Activated CD8-positive, alpha-beta T cell treated with anti-CD3 and anti-CD28 coated beads, Interleukin-2, amount 10 ng/mL, durations not matched to agents 7 days and 5 days (primary cell): ENCODE data around the gene KIAA1614. TPM values are rescaled to one million over a fixed set of nuclear protein-coding genes. Genes with fewer than 3 reads are reported as not detected.
A peak's percentile ranks its signal among the peaks of the same experiment; 100 is the strongest.

ENCODE experiments used
- ATAC-seq: fragments of 150-1000 bp; cut with Tn5 transposase; one replicate; pipeline ENCODE4 v1.10.0; 2021; ENCODE audit warnings: moderate library complexity
- CTCF ChIA-PET: fragments of 350-600 bp; sonication (Branson Sonifier 250); formaldehyde crosslinking; loops from one replicate; lab custom pipeline; 2021; ENCODE audit warnings: antibody characterized with exemption; lab: Charles Lee
- POLR2A ChIA-PET: fragments of 350-600 bp; sonication (Branson Sonifier 250); formaldehyde crosslinking; loops from one replicate; lab custom pipeline; 2021; ENCODE audit warnings: antibody characterized with exemption; lab: Charles Lee
- DNase-seq: peaks from one replicate; pipeline ENCODE4 v3.0.0-alpha.2; 2020
- H3K27ac Mint-ChIP-seq: one replicate; pipeline ENCODE4 v1.8.0; 2021; ENCODE audit warnings: mild to moderate bottlenecking, mixed read lengths
- H3K27me3 Mint-ChIP-seq: one replicate; pipeline ENCODE4 v1.8.0; 2021; ENCODE audit warnings: low read depth, mixed read lengths
- H3K36me3 Mint-ChIP-seq: one replicate; pipeline ENCODE4 v1.8.0; 2021; ENCODE audit warnings: low read depth, mixed read lengths
- H3K4me1 Mint-ChIP-seq: one replicate; pipeline ENCODE4 v1.8.0; 2021; ENCODE audit warnings: low read depth, mixed read lengths
- H3K4me3 Mint-ChIP-seq: one replicate; pipeline ENCODE4 v1.8.0; 2021; ENCODE audit warnings: mild to moderate bottlenecking, mixed read lengths
- H3K9me3 Mint-ChIP-seq: one replicate; pipeline ENCODE4 v1.8.0; 2022; ENCODE audit warnings: mixed read lengths; ENCODE audit not compliant: insufficient read depth
- total RNA-seq, 2 experiments: library from RNA; stranded (reverse); gene quantifications; one replicate each; pipeline ENCODE4 v1.2.3, GENCODE V29; 2021

The KIAA1614 gene
- total RNA-seq, 2 experiments from 2014 or later = 0.13 to 0.21 TPM

GRCh38 chr1:180911640-180912191, 981 bp upstream of the KIAA1614 start:
- Mint-ChIP-seq H3K4me1 (peaks cover 8% of the 10 kb centered on the region), H3K27ac (no peak overlapping the region), H3K27me3 (peaks cover 32% of the 10 kb centered on the region), H3K4me3 (peak overlapping the region; percentile 63), H3K36me3 (no peaks in the 10 kb centered on the region), H3K9me3 (no peaks in the 10 kb centered on the region)
- ATAC-seq = no peak
- ChIA-PET CTCF (no interaction called here), POLR2A (no interaction called here)
- no peak for DNase-seq

DNA sequence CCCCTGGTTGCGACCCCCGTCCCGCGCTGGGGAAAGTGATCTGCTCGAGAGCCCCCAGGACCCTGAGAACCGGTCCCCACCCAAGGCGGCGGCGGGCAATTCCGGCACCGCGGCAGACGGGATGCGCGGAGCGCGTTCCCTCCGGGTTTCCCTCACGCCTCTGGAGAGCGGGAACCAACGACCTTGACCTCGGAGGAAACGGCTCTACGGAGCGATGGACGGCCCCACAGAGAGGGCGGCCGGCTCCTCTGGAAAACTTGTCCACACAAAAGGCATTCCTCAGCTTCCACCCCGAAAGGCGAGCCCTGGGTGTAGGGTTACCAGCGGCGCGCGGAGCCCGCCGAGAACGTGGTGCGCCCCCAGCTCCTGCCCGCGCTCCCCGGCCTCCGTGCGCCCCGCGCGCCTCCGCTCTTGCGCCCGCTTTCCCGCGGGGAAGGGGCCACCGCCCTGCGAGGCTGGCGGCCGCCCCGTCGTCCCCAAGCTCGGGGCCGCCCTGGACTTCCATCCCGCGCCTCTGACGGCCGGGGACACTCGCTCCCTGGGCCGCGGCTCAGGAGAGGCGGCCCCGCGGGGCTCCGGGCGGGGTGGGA, 391 bp upstream of the KIAA1614 start:
- Mint-ChIP-seq H3K4me3 (peak overlapping the region; percentile 63), H3K9me3 (no peaks in the 10 kb centered on the region), H3K27ac (no peak overlapping the region), H3K4me1 (peaks cover 8% of the 10 kb centered on the region), H3K36me3 (no peaks in the 10 kb centered on the region), H3K27me3 (peaks cover 32% of the 10 kb centered on the region)
- ATAC-seq (peak; percentile 29), DNase-seq (no peak)
- ChIA-PET POLR2A (no interaction called here), CTCF (no interaction called here)

DNA sequence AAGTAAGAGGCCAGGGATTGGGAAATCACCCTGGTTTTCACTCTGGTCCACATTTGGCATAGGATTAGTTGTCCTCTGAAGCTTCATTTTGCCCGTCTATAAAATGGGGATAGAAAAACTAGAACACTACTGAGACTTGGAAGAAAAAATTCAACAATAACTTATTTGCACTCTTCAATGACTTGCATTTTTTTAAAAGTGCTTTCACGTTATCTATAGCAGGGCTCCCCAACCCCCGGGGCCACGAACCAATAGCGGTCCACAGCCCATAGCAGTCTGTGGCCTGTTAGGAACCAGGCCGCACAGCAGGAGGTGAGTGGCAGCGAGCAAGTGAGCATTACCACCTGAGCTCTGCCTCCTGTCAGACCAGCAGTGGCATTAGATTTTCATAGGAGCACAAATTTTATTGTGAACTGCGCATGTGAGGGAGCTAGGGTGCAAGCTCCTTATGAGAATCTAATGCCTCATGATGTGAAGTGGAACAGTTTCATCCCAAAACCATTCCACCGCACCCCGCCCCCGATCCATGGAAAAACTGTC, 2.8 kb downstream of the KIAA1614 start:
- DNase-seq (no peak), ATAC-seq (no peak)
- no peaks in the 10 kb centered on the region for H3K9me3 Mint-ChIP-seq
- no peak overlapping the region for H3K4me3 Mint-ChIP-seq
- ChIA-PET POLR2A (no interaction called here), CTCF (no interaction called here)
- H3K4me1 Mint-ChIP-seq = peaks cover 5% of the 10 kb centered on the region
- no peak overlapping the region for H3K27ac Mint-ChIP-seq
- peaks cover 34% of the 10 kb centered on the region for H3K27me3 Mint-ChIP-seq
- H3K36me3 Mint-ChIP-seq = no peaks in the 10 kb centered on the region

DNA sequence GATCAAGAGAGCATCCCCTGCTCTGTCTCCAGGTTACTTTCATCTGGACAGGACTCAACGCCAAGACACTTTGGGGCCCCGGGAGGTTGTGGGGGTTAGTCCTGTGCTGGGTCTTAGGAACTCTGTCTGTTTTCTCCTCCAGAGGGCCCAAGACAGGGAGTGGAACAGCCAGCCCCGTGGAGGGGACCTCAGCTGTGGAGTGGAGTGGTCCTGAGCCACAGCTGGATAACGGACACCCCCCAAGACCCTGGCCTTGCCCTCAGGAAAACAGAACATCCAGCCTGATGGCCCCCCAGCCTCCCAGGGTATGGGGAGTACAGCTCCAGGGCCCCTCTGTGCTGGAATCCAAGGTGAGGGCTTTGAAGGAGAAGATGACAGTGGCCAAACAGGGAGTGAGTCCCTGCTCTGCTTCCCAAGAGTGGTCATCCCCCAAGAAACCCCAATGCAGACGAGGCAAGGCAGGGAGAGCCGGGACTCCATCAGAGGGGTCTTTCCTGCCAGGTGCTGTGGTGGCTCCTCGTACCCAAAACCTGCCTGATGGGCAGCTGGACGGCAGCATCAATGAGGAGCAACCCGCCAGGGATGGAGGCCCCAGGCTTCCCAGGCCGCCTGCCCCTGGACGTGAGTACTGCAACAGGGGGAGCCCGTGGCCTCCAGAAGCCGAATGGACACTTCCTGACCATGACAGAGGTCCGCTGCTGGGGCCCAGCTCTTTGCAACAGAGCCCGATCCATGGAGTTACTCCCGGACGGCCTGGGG, 3.5 kb downstream of the KIAA1614 start:
- no peak overlapping the region for H3K4me3 Mint-ChIP-seq
- ATAC-seq (no peak), DNase-seq (no peak)
- CTCF ChIA-PET = no interaction called here
- no peaks in the 10 kb centered on the region for H3K9me3 Mint-ChIP-seq
- H3K27me3 Mint-ChIP-seq = peaks cover 32% of the 10 kb centered on the region
- H3K4me1 Mint-ChIP-seq = peaks cover 5% of the 10 kb centered on the region
- no peaks in the 10 kb centered on the region for H3K36me3 Mint-ChIP-seq
- H3K27ac Mint-ChIP-seq = no peak overlapping the region
- POLR2A ChIA-PET = no interaction called here

DNA sequence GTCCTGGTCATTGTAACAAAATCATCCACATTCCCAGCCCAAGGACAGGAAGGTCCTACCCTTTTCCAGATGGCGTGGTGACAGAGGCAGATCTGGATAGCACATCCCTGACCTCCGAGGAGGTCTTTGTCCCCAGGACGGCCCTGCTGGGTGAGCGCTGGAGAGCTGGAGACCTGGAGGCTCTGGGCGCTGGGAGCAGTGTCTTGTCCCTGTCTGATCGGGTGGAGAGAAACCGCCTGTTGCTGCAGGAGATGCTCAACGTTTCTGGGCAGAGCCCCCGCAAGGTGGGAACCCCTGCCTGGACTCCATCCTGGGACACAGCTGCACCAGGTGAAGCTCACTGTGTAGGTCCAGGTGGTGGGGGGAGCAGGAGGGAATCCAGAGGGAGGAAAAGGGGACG, 4.1 kb downstream of the KIAA1614 start:
- DNase-seq = no peak
- Mint-ChIP-seq H3K27me3 (peaks cover 26% of the 10 kb centered on the region), H3K9me3 (no peaks in the 10 kb centered on the region), H3K4me1 (peaks cover 5% of the 10 kb centered on the region), H3K27ac (no peak overlapping the region), H3K4me3 (no peak overlapping the region), H3K36me3 (no peaks in the 10 kb centered on the region)
- ChIA-PET CTCF (interaction anchor here (1.0 to 1.1 kb wide), 2 partner anchors 35 to 401 kb away, joined by 5 read pairs; no protein-coding TSS in a partner anchor), POLR2A (no interaction called here)
- ATAC-seq = no peak

DNA sequence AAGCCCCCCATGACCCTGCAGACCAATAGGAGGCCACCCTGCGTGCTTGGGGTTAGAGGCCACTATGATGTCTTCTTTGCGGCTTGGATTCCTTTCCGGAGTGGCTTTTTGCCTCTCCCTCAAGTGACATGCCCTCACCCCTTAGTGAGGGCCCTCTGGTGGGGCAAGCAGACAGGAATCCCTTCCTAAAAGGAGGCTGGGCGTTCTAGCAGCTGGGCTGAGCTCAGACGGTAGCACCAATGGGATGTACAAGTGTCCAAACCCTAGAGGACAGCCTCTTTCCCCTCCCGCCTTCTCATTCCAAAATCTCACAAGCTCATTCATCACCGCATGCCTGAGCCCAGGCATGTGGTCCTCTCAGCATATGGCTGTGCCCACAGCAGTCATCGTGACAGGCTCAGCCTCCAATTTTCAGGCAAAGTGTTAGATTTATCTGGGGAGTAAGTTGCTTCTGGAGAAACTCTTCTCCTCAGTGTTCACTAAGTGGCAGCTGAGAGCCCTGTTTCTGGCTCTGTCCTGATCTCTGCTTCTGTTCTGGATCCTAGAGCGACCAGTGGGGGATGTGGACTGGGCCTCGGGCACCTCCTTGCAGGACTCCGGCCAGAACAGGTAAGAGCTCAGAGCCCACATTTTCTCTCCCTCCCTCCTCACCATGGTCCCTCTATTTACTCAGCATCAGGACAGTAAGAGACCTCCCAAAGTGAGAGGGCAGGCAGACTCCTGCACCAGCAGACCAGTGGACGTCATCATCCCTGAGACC, 4.8 kb downstream of the KIAA1614 start:
- Mint-ChIP-seq H3K4me3 (no peak overlapping the region), H3K27me3 (peaks cover 21% of the 10 kb centered on the region), H3K27ac (no peak overlapping the region), H3K36me3 (no peaks in the 10 kb centered on the region), H3K4me1 (peaks cover 2% of the 10 kb centered on the region), H3K9me3 (no peaks in the 10 kb centered on the region)
- ChIA-PET POLR2A (no interaction called here), CTCF (interaction anchor here (0.9 to 1.1 kb wide), 3 partner anchors 13 to 401 kb away, joined by 4 to 5 read pairs (median 5); no protein-coding TSS in a partner anchor)
- DNase-seq (no peak), ATAC-seq (no peak)

- no peak overlapping the region for H3K4me3 Mint-ChIP-seq
- H3K27me3 Mint-ChIP-seq = peaks cover 20% of the 10 kb centered on the region
- H3K27ac Mint-ChIP-seq = no peak overlapping the region
- no peaks in the 10 kb centered on the region for H3K9me3 Mint-ChIP-seq
- DNase-seq (no peak), ATAC-seq (no peak)
- CTCF ChIA-PET = interaction anchor here (0.9 kb wide), 1 partner anchor 12 kb away, joined by 4 read pairs; no protein-coding TSS in a partner anchor
- H3K36me3 Mint-ChIP-seq = no peaks in the 10 kb centered on the region
- H3K4me1 Mint-ChIP-seq = no peaks in the 10 kb centered on the region
- POLR2A ChIA-PET = no interaction called here
Observed at GRCh38 chr1:180918519-180918918, 5.8 kb downstream of the KIAA1614 start.

GRCh38 chr1:180919183-180919700, 6.5 kb downstream of the KIAA1614 start:
- Mint-ChIP-seq H3K4me1 (no peaks in the 10 kb centered on the region), H3K36me3 (no peaks in the 10 kb centered on the region), H3K4me3 (no peak overlapping the region), H3K9me3 (no peaks in the 10 kb centered on the region), H3K27me3 (peaks cover 13% of the 10 kb centered on the region), H3K27ac (no peak overlapping the region)
- ATAC-seq (no peak), DNase-seq (no peak)
- ChIA-PET CTCF (no interaction called here), POLR2A (no interaction called here)

DNA sequence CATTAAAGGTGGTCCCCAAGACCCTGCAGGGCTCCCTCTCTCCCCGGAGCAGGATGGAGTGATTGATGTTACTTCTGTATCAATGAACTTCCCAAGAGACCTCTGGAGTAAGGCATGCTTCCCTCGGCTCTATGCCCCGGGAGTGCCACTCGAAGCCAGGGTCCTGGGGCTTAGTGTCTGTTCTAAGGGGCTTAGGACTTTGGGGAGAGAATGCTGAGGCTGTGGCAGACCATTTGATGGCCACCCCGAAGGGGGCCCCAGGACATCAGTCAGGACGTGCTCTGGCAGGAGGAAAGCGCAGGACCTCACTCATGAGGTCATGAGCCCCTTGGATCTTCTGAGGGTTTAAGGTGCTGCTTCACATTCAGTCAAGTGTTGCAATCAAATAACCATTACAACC, 7.5 kb downstream of the KIAA1614 start:
- H3K27me3 Mint-ChIP-seq = peaks cover 9% of the 10 kb centered on the region
- DNase-seq = no peak
- CTCF ChIA-PET = interaction anchor here (1.2 to 1.8 kb wide), 2 partner anchors 38 to 156 kb away, joined by 3 to 7 read pairs; no protein-coding TSS in a partner anchor
- no peaks in the 10 kb centered on the region for H3K9me3 Mint-ChIP-seq
- POLR2A ChIA-PET = no interaction called here
- H3K4me1 Mint-ChIP-seq = no peaks in the 10 kb centered on the region
- no peaks in the 10 kb centered on the region for H3K36me3 Mint-ChIP-seq
- no peak overlapping the region for H3K27ac Mint-ChIP-seq
- ATAC-seq = no peak
- no peak overlapping the region for H3K4me3 Mint-ChIP-seq

GRCh38 chr1:180920702-180921101, 8.0 kb downstream of the KIAA1614 start:
- ATAC-seq (no peak), DNase-seq (no peak)
- Mint-ChIP-seq H3K4me3 (no peak overlapping the region), H3K27ac (no peak overlapping the region), H3K4me1 (no peaks in the 10 kb centered on the region), H3K9me3 (no peaks in the 10 kb centered on the region), H3K36me3 (no peaks in the 10 kb centered on the region), H3K27me3 (peaks cover 7% of the 10 kb centered on the region)
- POLR2A ChIA-PET = no interaction called here
- CTCF ChIA-PET = interaction anchor here (0.6 to 1.8 kb wide), 5 partner anchors 37 to 405 kb away, joined by 3 to 7 read pairs (median 3); no protein-coding TSS in a partner anchor

DNA sequence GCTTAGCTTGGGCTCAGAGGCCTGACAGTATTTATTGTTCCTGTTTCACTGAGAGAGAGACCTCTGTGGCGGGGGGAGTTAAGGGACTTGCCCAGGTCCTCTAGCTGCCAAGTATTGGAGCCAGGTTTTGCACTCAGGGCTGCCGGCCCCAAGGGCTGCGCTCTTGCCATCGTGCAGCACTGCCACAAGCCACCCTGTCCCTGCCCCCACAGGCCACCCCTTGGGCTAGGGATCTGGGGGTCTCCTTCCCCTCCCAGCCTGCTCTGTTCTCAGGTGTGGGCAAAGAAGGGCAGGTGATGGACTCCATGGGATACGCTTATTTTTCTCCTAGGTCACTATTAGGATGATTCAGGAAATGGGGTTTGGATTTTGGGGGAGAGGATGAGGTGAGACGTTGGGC, 8.7 kb downstream of the KIAA1614 start:
- no peak overlapping the region for H3K27ac Mint-ChIP-seq
- H3K4me3 Mint-ChIP-seq = no peak overlapping the region
- H3K9me3 Mint-ChIP-seq = no peaks in the 10 kb centered on the region
- no peaks in the 10 kb centered on the region for H3K36me3 Mint-ChIP-seq
- H3K4me1 Mint-ChIP-seq = peaks cover 3% of the 10 kb centered on the region
- DNase-seq (no peak), ATAC-seq (no peak)
- peaks cover 7% of the 10 kb centered on the region for H3K27me3 Mint-ChIP-seq
- ChIA-PET CTCF (interaction anchor here (0.6 to 1.8 kb wide), 5 partner anchors 37 to 406 kb away, joined by 3 to 7 read pairs (median 3); no protein-coding TSS in a partner anchor), POLR2A (no interaction called here)
